HL-60 (cell line): ENCODE measurements around the gene NPC2.

Experiments used
- DNase-seq, 2 experiments: peaks; one replicate each; pipeline ENCODE4 v3.0.0-alpha.2; 2010 to 2020; ENCODE audit warnings: low read depth in 1 of 2, low spot score in 1 of 2
- H3K27ac ChIP-seq: fragments of 250-450 bp; sonication (Bioruptor Pico); replicated peaks from 2 replicates; pipeline ENCODE4 v1.5.1; 2020; ENCODE audit warnings: mild to moderate bottlenecking, moderate library complexity
- H3K27me3 ChIP-seq: fragments of 250-450 bp; sonication (Bioruptor Pico); 2 replicates; pipeline ENCODE4 v1.5.1; 2021; ENCODE audit warnings: mild to moderate bottlenecking, moderate library complexity; ENCODE audit not compliant: insufficient read depth, poor library complexity, severe bottlenecking
- H3K4me3 ChIP-seq: replicated peaks from 2 replicates; pipeline ENCODE4 v1.5.1; 2011; ENCODE audit warnings: mild to moderate bottlenecking, control low read depth, low read length; ENCODE audit not compliant: insufficient read depth
- GABPA ChIP-seq: IDR thresholded peaks from 2 replicates; pipeline ENCODE4 v1.6.1; 2012; ENCODE audit warnings: low read depth
- POLR2AphosphoS5 ChIP-seq: IDR thresholded peaks from 2 replicates; pipeline ENCODE4 v1.6.1; 2012; ENCODE audit warnings: low read depth
- REST ChIP-seq: IDR thresholded peaks from 2 replicates; pipeline ENCODE4 v1.6.1; 2012; ENCODE audit warnings: low read depth; ENCODE audit not compliant: insufficient replicate concordance
- SPI1 ChIP-seq: IDR thresholded peaks from 2 replicates; pipeline ENCODE4 v1.6.1; 2012; ENCODE audit warnings: low read depth, mild to moderate bottlenecking, borderline replicate concordance
- TF ChIP-seq, protein P1 (sequence below): IDR thresholded peaks from one replicate; pipeline ENCODE4 v1.5.1; 2011; ENCODE audit warnings: low read length, control low read depth, inconsistent platforms; ENCODE audit not compliant: insufficient read depth

The NPC2 gene

DNA sequence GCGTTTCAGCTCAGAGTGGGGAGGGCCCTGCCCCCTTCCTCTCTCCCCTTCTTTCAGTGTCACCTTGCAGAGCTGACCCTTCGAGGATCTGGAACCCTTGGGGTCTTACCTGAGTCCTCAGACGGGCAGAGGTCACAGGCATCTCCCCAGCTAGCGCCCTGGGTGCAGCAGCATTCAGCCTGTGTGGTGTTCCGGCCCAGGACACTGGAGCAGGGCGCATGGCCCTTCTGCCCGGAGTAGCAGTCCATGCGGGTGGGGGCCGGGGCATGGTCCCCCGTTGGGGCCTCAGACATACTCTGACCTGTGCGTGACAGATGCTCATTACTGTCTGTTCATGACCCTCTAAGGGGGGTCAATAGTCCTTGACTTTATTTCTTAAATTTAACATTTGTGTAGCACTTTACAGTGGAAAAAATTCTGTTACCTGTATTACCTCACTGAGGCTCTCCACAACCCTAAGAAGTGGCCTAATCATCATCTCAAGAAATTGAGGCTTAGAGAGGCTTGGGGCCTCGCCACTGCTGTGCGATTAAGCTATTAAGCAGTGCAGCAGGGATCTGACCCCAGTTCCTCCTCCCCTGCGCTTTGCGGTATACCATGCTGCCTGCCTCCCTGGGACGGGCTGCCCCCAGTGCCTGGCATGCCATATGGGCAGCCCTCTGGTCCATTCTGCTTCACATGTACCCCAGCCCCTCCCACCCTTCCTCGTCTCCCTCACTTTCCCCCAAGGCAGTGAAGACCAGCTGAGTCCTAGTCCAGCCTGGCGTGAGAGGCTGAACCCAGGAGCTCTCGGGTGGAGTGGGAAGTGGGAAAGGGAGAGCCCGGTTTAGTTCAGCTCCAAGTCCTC, 12.0 kb upstream of the NPC2 start:
- TF ChIP-seq SPI1 (no peak), REST (no peak), GABPA (no peak), POLR2AphosphoS5 (no peak)
- TF ChIP-seq, protein P1, sequence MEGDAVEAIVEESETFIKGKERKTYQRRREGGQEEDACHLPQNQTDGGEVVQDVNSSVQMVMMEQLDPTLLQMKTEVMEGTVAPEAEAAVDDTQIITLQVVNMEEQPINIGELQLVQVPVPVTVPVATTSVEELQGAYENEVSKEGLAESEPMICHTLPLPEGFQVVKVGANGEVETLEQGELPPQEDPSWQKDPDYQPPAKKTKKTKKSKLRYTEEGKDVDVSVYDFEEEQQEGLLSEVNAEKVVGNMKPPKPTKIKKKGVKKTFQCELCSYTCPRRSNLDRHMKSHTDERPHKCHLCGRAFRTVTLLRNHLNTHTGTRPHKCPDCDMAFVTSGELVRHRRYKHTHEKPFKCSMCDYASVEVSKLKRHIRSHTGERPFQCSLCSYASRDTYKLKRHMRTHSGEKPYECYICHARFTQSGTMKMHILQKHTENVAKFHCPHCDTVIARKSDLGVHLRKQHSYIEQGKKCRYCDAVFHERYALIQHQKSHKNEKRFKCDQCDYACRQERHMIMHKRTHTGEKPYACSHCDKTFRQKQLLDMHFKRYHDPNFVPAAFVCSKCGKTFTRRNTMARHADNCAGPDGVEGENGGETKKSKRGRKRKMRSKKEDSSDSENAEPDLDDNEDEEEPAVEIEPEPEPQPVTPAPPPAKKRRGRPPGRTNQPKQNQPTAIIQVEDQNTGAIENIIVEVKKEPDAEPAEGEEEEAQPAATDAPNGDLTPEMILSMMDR: no peak
- DNase-seq: no peak
- Histone ChIP-seq H3K27ac (no peak overlapping the region), H3K4me3 (no peak overlapping the region), H3K27me3 (no peaks in the 10 kb centered on the region)

DNA sequence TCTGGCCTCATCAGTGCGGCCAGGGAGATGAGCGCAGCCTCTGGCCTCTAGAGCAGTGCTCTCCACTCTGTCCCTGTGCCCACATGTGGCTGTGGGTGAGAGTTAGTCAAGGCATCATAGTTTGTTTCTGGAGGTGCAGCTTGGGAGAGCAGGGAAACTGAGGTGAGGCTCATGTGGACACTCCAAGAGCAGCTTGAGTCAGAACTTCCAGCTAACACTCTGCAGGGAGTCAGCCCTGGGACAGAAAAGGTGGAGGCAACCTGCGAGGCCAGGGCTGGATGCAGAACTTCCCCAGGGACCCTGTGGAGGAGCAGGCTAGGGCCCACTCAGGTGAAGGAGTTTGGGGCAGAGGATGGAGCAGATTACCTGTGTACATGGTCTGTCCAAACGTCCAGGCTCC, 11.3 kb upstream of the NPC2 start:
- no peaks in the 10 kb centered on the region for H3K27me3 ChIP-seq
- no peak overlapping the region for H3K27ac ChIP-seq
- no peak for DNase-seq
- TF ChIP-seq GABPA (no peak), POLR2AphosphoS5 (no peak), SPI1 (no peak)
- TF ChIP-seq, protein P1: no peak
- H3K4me3 ChIP-seq: no peak overlapping the region

GRCh38 chr14:74503938-74504335, 10.8 kb upstream of the NPC2 start:
- Histone ChIP-seq H3K27me3 (no peaks in the 10 kb centered on the region), H3K27ac (no peak overlapping the region), H3K4me3 (no peak overlapping the region)
- no peak for DNase-seq
- TF ChIP-seq SPI1 (no peak), REST (no peak), GABPA (no peak), POLR2AphosphoS5 (no peak)

GRCh38 chr14:74503291-74503937, 10.3 kb upstream of the NPC2 start:
- no peak for TF ChIP-seq POLR2AphosphoS5
- no peak for TF ChIP-seq GABPA
- no peak for TF ChIP-seq REST
- TF ChIP-seq, protein P1: no peak
- TF ChIP-seq SPI1: no peak
- H3K27ac ChIP-seq: no peak overlapping the region

More at GRCh38 chr14:74503291-74503937, 10.3 kb upstream of the NPC2 start:
- no peak for DNase-seq
- H3K4me3 ChIP-seq: no peak overlapping the region
- H3K27me3 ChIP-seq: no peaks in the 10 kb centered on the region
